Common myeloid progenitor, CD34-positive (primary cell): Measurements from ENCODE around the gene ADAM10.

Experiments
- CTCF ChIA-PET: fragments of 350-600 bp; sonication (Branson Sonifier 250); formaldehyde crosslinking; loops from one replicate; lab custom pipeline; 2021; ENCODE audit warnings: antibody characterized with exemption; lab: Charles Lee
- POLR2A ChIA-PET: fragments of 350-600 bp; sonication (Branson Sonifier 250); formaldehyde crosslinking; loops from one replicate; lab custom pipeline; 2021; ENCODE audit warnings: antibody characterized with exemption; lab: Charles Lee
- DNase-seq, 3 donors: peaks; one replicate each; pipeline versions ENCODE4 v3.0.0 to v3.0.0-alpha.2; 2013
- H3K27ac ChIP-seq, 2 experiments: 1 replicate in 1 of 2; 2 replicates in 1 of 2; pipeline ENCODE4 v1.7.0; 2013; ENCODE audit warnings: inconsistent platforms in 2 of 2, low read length in 2 of 2, mild to moderate bottlenecking in 2 of 2, low read depth in 1 of 2, moderate library complexity in 1 of 2; ENCODE audit not compliant: severe bottlenecking in 2 of 2, insufficient read depth in 1 of 2, poor library complexity in 1 of 2
- H3K27me3 ChIP-seq, 5 experiments: replicated peaks in 2 of 5; 1 replicate in 3 of 5; 2 replicates in 2 of 5; pipeline versions ENCODE4 v1.6.1 to v1.7.0; 2013; ENCODE audit warnings: low read length in 4 of 5, mild to moderate bottlenecking in 2 of 5, moderate library complexity in 2 of 5, inconsistent platforms in 1 of 5; ENCODE audit not compliant: insufficient read depth in 5 of 5, control insufficient read depth in 4 of 5
- H3K36me3 ChIP-seq, 4 experiments: 1 replicate in 2 of 4; 2 replicates in 2 of 4; pipeline versions ENCODE4 v1.6.1 to v1.7.0; 2013; ENCODE audit warnings: low read length in 3 of 4, control low read depth in 1 of 4, mild to moderate bottlenecking in 1 of 4; ENCODE audit not compliant: control insufficient read depth in 4 of 4, insufficient read depth in 4 of 4
- H3K4me1 ChIP-seq, 4 experiments: 1 replicate in 3 of 4; 2 replicates in 1 of 4; pipeline versions ENCODE4 v1.6.1 to v1.7.1; 2013; ENCODE audit warnings: low read length in 3 of 4, mild to moderate bottlenecking in 3 of 4, control low read depth in 1 of 4, inconsistent platforms in 1 of 4, moderate library complexity in 1 of 4; ENCODE audit not compliant: control insufficient read depth in 4 of 4, insufficient read depth in 4 of 4; ENCODE audit errors: control extremely low read depth in 1 of 4
- H3K4me3 ChIP-seq, 7 experiments: 1 replicate in 4 of 7; 2 replicates in 3 of 7; pipeline versions ENCODE4 v1.5.1 to v1.7.0; 2013; ENCODE audit warnings: mild to moderate bottlenecking in 7 of 7, low read length in 6 of 7, moderate library complexity in 6 of 7, inconsistent platforms in 2 of 7, low read depth in 2 of 7, control low read depth in 1 of 7; ENCODE audit not compliant: insufficient read depth in 4 of 7, control insufficient read depth in 1 of 7; ENCODE audit errors: extremely low read depth in 1 of 7
- H3K9me3 ChIP-seq, 5 experiments: 1 replicate in 4 of 5; 2 replicates in 1 of 5; pipeline versions ENCODE4 v1.6.1 to v1.7.1; 2013; ENCODE audit warnings: low read length in 4 of 5, mild to moderate bottlenecking in 2 of 5, inconsistent platforms in 1 of 5, low read depth in 1 of 5, moderate library complexity in 1 of 5; ENCODE audit not compliant: control insufficient read depth in 4 of 5, insufficient read depth in 2 of 5; ENCODE audit errors: control extremely low read depth in 1 of 5
- WGBS: methylation state at CpG from one replicate; pipeline ENCODE4 v1.1.5; 2013; ENCODE audit not compliant: insufficient coverage; 5-methylcytosine and 5-hydroxymethylcytosine counted together

The ADAM10 gene

DNA sequence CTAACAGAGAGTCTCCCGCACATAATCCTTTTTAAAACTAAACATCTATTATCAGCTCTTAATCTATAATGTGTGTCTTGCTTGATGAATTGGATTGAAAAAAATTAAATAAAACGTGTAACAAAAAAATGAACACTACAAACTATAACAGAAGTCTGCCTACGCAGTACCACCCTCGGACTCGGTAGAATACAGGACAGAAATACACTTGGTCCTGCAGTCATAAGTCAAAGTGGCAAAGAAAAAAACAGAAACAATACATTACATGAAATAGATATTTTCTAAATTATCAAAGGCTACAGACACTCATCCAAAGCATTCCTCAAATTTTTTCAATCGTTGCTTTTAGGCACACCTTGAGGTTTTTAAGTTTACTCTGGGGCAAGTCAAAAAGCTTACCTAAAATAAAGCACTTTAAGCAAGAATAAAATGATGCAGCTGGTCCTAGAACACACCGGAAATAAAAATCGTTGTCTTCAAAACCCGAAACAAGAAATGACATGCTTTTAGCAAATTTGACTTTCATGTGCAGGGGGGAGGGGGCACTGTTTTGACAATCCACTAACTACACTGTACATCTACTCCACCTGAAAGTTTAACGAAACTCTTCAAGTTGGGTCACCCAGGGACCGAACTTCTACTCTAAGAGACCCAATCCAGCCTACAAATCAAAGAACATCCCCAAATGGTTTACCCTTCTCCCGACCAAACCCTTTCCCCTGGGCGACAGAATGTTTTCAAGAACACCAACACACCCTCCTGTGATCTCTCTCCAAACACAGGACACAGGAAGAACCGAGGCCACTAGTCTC is 1.3 kb downstream of the ADAM10 start:
- WGBS, result 0% methylated on average over 6 of the region's 14 CpGs
- no peaks in the 10 kb centered on the region for H3K27me3 ChIP-seq
- H3K27ac ChIP-seq, result peak overlapping the region; percentile 75 to 93
- POLR2A ChIA-PET, result no interaction called here
- peak overlapping the region; percentile 76 to 99 (median 94) for H3K4me3 ChIP-seq
- peak in 2 of 3 donors; percentile 31 to 43 for DNase-seq
- H3K4me1 ChIP-seq, result peaks cover 5 to 40% (median 25%) of the 10 kb centered on the region in 4 experiments
- CTCF ChIA-PET, result interaction anchor here (1.0 kb wide), 1 partner anchor 9 kb away, joined by 3 read pairs; no protein-coding TSS in a partner anchor
- no peaks in the 10 kb centered on the region for H3K9me3 ChIP-seq
- no peaks in the 10 kb centered on the region for H3K36me3 ChIP-seq

DNA sequence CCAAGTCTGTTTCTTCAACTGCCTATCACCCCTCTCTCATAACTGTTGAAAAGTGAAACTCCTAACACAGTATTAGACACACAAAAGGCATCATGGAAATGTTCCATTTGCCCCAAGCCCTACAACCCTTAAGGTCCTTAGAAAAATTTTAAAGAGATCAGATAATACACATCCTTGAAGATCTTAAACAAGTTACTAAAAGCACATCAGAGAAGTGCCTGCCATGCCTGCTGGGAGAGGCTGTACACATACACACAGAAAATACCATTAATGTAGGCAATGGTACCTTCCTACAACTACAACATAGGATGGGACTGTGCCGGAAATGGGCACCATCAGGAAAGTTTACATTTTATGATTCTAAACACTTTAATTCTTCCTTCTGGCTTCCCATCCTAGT is 3.3 kb downstream of the ADAM10 start:
- H3K36me3 ChIP-seq, result no peaks in the 10 kb centered on the region
- ChIA-PET CTCF (no interaction called here), POLR2A (no interaction called here)
- peaks cover 5 to 35% (median 25%) of the 10 kb centered on the region in 4 experiments for H3K4me1 ChIP-seq
- H3K9me3 ChIP-seq, result no peaks in the 10 kb centered on the region
- no peak for DNase-seq
- H3K27me3 ChIP-seq, result no peaks in the 10 kb centered on the region
- no peak overlapping the region for H3K27ac ChIP-seq
- 100% methylated on average over 1 of the region's 1 CpG for WGBS
- H3K4me3 ChIP-seq, result no peak overlapping the region

DNA sequence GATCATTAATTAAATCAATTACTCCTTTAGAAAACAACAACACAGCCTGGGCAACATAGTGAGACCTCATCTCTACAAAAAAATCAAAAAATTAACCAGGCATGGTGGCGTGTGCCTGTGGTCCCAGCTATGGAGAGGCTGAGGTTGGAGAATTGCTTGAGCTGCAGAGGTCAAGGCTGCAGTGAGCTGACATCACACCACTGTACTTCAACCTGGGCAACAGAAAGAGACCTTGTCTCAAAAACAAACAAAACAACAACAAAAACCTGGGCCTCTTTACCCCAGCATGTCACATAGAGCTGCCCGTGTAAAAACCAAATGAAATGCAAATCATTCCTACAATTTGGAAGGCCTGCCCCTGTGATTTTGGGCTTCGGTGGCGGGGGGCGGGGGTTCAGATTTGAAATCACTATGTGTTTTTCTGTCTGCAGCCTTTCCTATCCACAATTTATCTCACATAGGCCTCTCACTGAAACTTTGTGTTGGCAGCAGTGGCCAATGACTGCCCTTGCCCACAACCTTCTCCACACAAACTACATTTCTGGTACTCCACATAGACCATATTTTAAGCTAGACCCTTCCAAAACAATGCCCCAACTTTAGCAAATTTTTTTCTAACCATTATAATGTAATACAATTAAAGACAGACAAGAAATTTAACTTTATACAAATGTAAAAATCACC is 6.5 kb downstream of the ADAM10 start:
- no peak overlapping the region for H3K4me3 ChIP-seq
- CTCF ChIA-PET, result interaction anchor here (0.6 kb wide), 1 partner anchor 46 kb away, joined by 3 read pairs; no protein-coding TSS in a partner anchor
- H3K9me3 ChIP-seq, result no peaks in the 10 kb centered on the region
- no peaks in the 10 kb centered on the region for H3K36me3 ChIP-seq
- H3K27me3 ChIP-seq, result no peaks in the 10 kb centered on the region
- peaks cover under 1 to 40% (median 16%) of the 10 kb centered on the region in 4 experiments for H3K4me1 ChIP-seq
- H3K27ac ChIP-seq, result no peak overlapping the region
- DNase-seq, result no peak
- POLR2A ChIA-PET, result interaction anchor here (0.6 kb wide), 1 partner anchor 1153 kb away, joined by 4 read pairs; no protein-coding TSS in a partner anchor
- 88% methylated on average over 5 of the region's 5 CpGs for WGBS

DNA sequence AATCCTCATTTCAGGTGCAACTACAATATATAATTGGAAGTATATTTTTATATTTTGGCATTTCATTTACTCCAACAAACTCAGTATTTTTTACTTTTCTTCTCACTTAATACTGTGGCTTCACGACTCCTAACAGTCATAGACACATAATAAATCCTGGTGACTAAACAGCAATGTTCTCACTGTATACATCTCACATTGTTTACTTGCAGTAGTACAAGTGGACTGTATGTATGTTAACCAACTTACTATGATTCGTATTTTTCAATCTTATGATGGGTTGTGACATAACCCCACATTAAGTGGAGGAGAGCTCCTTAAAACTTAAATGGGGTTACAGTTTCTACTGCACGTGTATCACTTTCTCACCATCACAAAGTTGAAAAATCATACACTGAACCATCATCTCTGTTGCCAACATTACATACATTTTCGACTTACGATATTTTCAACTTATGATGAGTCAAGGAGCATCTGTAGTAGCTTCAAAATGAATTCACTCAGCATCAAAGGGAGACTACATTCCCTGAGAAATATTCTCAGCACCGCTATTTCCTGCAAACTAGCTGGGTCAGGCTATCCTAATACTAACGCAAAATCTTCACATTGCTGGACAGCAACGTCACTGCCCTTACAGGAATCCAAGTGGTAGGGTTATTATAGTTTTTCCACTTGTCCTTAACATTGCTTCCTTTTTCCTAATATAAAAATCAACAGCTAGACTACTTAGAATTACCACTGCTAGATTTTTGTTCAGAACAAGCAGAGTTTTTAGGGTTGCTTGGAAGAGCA is 7.3 kb downstream of the ADAM10 start:
- Histone ChIP-seq H3K27ac (no peak overlapping the region), H3K27me3 (no peaks in the 10 kb centered on the region), H3K4me1 (peaks cover 0 to 40% (median 19%) of the 10 kb centered on the region in 4 experiments), H3K4me3 (no peak overlapping the region), H3K36me3 (no peaks in the 10 kb centered on the region), H3K9me3 (no peaks in the 10 kb centered on the region)
- DNase-seq, result no peak
- ChIA-PET POLR2A (no interaction called here), CTCF (no interaction called here)
- 100% methylated on average over 4 of the region's 8 CpGs for WGBS

DNA sequence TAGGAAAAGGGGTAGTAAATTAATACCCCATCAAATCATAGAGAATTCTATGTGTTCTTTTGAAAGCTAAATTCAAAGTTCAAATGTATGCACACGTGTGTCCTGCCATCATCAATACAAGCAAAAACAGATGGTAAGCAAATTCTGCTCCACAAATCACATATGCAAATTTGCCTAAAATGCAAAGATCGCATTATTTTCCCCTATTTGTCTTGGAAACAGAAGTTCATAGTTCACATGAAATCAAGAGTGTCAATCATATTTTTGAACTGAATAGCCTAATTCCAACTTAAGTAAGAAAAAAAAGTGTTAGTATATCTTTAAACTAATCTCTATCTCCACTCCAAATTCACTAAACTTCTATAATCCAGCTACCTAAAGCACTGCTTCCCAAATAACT is 8.5 kb downstream of the ADAM10 start:
- H3K27me3 ChIP-seq, result no peaks in the 10 kb centered on the region
- no peaks in the 10 kb centered on the region for H3K9me3 ChIP-seq
- DNase-seq, result no peak
- 100% methylated on average over 2 of the region's 2 CpGs for WGBS
- peaks cover 0 to 30% (median 14%) of the 10 kb centered on the region in 4 experiments for H3K4me1 ChIP-seq
- no peak overlapping the region for H3K27ac ChIP-seq
- POLR2A ChIA-PET, result no interaction called here
- no peak overlapping the region for H3K4me3 ChIP-seq
- CTCF ChIA-PET, result no interaction called here
- no peaks in the 10 kb centered on the region for H3K36me3 ChIP-seq

DNA sequence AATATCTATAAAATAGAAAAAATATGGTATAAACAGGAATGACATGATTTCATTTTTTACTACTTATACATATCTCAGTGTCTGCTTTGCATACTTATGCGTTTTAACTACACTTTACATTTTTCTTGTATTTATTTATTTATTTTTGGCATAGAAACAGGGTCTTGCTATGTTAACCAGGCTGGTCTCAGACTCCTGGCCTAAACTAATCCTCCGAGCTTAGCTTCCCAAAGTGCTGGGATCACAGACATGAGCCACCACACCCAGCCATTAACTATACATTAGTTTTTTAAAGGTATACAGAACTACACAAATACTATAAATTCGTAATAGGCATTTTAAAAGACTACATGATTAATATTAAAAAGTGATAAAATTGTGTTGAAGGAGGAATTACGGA is 9.1 kb downstream of the ADAM10 start:
- no CpG with 5 or more reads among the region's 4 CpGs for WGBS
- Histone ChIP-seq H3K27me3 (no peaks in the 10 kb centered on the region), H3K9me3 (no peaks in the 10 kb centered on the region), H3K4me3 (no peak overlapping the region), H3K4me1 (peaks cover 0 to 26% (median 12%) of the 10 kb centered on the region in 4 experiments), H3K36me3 (no peaks in the 10 kb centered on the region), H3K27ac (no peak overlapping the region)
- POLR2A ChIA-PET, result interaction anchor here (0.6 kb wide), 1 partner anchor 163 kb away, joined by 4 read pairs; no protein-coding TSS in a partner anchor
- CTCF ChIA-PET, result no interaction called here
- DNase-seq, result no peak
